WTC11 (cell line): ENCODE results near the gene SLC16A7. TPM values are rescaled to one million over a fixed set of nuclear protein-coding genes. Genes with fewer than 3 reads are reported as not detected.
A peak's percentile ranks its signal among the peaks of the same experiment; 100 is the strongest.

ENCODE experiments used
- ATAC-seq: fragments of 200-7000 bp; cut with Tn5 transposase; 2 replicates; pipeline ENCODE4 v1.10.0; 2021; ENCODE audit warnings: mild to moderate bottlenecking, moderate library complexity
- CTCF ChIA-PET: fragments of 300-600 bp; sonication (Branson Sonifier 250); formaldehyde crosslinking; loops from one replicate; lab custom pipeline; 2021; ENCODE audit warnings: antibody characterized with exemption; lab: Charles Lee
- POLR2A ChIA-PET: fragments of 350-600 bp; sonication (Branson Sonifier 250); formaldehyde crosslinking; loops from one replicate; lab custom pipeline; 2021; ENCODE audit warnings: antibody characterized with exemption; lab: Charles Lee
- DNase-seq: peaks from one replicate; pipeline ENCODE4 v3.0.0; 2021; ENCODE audit warnings: low spot score
- H3K27ac Mint-ChIP-seq: 2 replicates; pipeline ENCODE4 v1.8.0; 2021; ENCODE audit warnings: mixed read lengths
- H3K27me3 Mint-ChIP-seq: 2 replicates; pipeline ENCODE4 v1.8.0; 2021; ENCODE audit warnings: low read depth, mild to moderate bottlenecking, moderate library complexity, mixed read lengths
- H3K36me3 Mint-ChIP-seq: 2 replicates; pipeline ENCODE4 v1.8.0; 2021; ENCODE audit warnings: mixed read lengths
- H3K4me1 Mint-ChIP-seq: 2 replicates; pipeline ENCODE4 v1.8.0; 2022; ENCODE audit warnings: mixed read lengths
- H3K4me3 Mint-ChIP-seq: 2 replicates; pipeline ENCODE4 v1.8.0; 2021; ENCODE audit warnings: mild to moderate bottlenecking, moderate library complexity, mixed read lengths
- H3K9me3 Mint-ChIP-seq: 2 replicates; pipeline ENCODE4 v1.8.0; 2021; ENCODE audit warnings: mixed read lengths
- AFF4 ChIP-seq: sonication (generic); formaldehyde crosslinking; IDR thresholded peaks from 2 replicates; pipeline ENCODE4 v1.8.1; 2023; ENCODE audit warnings: mild to moderate bottlenecking, missing genetic modification reagents, borderline replicate concordance
- ATF1 ChIP-seq: sonication (generic); formaldehyde crosslinking; IDR thresholded peaks from 2 replicates; pipeline ENCODE4 v1.8.1; 2023; ENCODE audit warnings: mild to moderate bottlenecking, moderate library complexity, missing genetic modification reagents
- CREM ChIP-seq: sonication (generic); formaldehyde crosslinking; IDR thresholded peaks from 2 replicates; pipeline ENCODE4 v1.8.1; 2022; ENCODE audit warnings: mild to moderate bottlenecking, missing genetic modification reagents, moderate library complexity
- CTCF ChIP-seq: fragments of 200-600 bp; IDR thresholded peaks from 2 replicates; pipeline ENCODE4 v1.8.0; 2022; ENCODE audit warnings: antibody characterized with exemption
- EMX1 ChIP-seq: fragments of 250-450 bp; sonication (Bioruptor Pico); IDR thresholded peaks from 2 replicates; pipeline ENCODE4 v1.8.0; 2021; ENCODE audit warnings: mild to moderate bottlenecking
- ESRRA ChIP-seq: sonication (generic); formaldehyde crosslinking; IDR thresholded peaks from 2 replicates; pipeline ENCODE4 v1.8.1; 2022; ENCODE audit warnings: mild to moderate bottlenecking, missing genetic modification reagents, borderline replicate concordance
- FOXK1 ChIP-seq: sonication (generic); formaldehyde crosslinking; IDR thresholded peaks from 2 replicates; pipeline ENCODE4 v1.8.0; 2022; ENCODE audit warnings: mild to moderate bottlenecking, moderate library complexity, missing genetic modification reagents
- JAZF1 ChIP-seq: fragments of 250-450 bp; sonication (Bioruptor Pico); IDR thresholded peaks from 2 replicates; pipeline ENCODE4 v1.9.0; 2021; ENCODE audit warnings: moderate library complexity, mild to moderate bottlenecking, inconsistent platforms
- MLX ChIP-seq: sonication (generic); formaldehyde crosslinking; IDR thresholded peaks from 2 replicates; pipeline ENCODE4 v1.8.1; 2023; ENCODE audit warnings: mild to moderate bottlenecking, missing genetic modification reagents, moderate library complexity
- NFE2L1 ChIP-seq: sonication (generic); formaldehyde crosslinking; IDR thresholded peaks from 2 replicates; pipeline ENCODE4 v1.8.1; 2023; ENCODE audit warnings: missing genetic modification reagents
- NFYB ChIP-seq: sonication (generic); formaldehyde crosslinking; conservative IDR thresholded peaks from 2 replicates; pipeline ENCODE4 v1.8.0; 2022; ENCODE audit warnings: low read depth, missing genetic modification reagents
- PREB ChIP-seq: sonication (generic); formaldehyde crosslinking; IDR thresholded peaks from 2 replicates; pipeline ENCODE4 v1.8.1; 2022; ENCODE audit warnings: mild to moderate bottlenecking, missing genetic modification reagents, moderate library complexity, borderline replicate concordance
- SP1 ChIP-seq: sonication (generic); formaldehyde crosslinking; conservative IDR thresholded peaks from 2 replicates; pipeline ENCODE4 v1.8.1; 2022; ENCODE audit warnings: missing genetic modification reagents
- ZBTB21 ChIP-seq: sonication (generic); formaldehyde crosslinking; IDR thresholded peaks from 2 replicates; pipeline ENCODE4 v1.8.1; 2023; ENCODE audit warnings: mild to moderate bottlenecking, missing genetic modification reagents, borderline replicate concordance
- ZNF263 ChIP-seq: sonication (generic); formaldehyde crosslinking; IDR thresholded peaks from 2 replicates; pipeline ENCODE4 v1.8.1; 2022; ENCODE audit warnings: low read depth, mild to moderate bottlenecking, moderate library complexity, missing genetic modification reagents
- ZNF396 ChIP-seq: fragments of 250-450 bp; sonication (Bioruptor Pico); IDR thresholded peaks from 2 replicates; pipeline ENCODE4 v1.8.0; 2021; ENCODE audit warnings: mild to moderate bottlenecking, moderate library complexity, borderline replicate concordance
- ZSCAN18 ChIP-seq: fragments of 250-450 bp; sonication (Bioruptor Pico); IDR thresholded peaks from 2 replicates; pipeline ENCODE4 v2.1.2; 2022; ENCODE audit warnings: mild to moderate bottlenecking, moderate library complexity
- total RNA-seq: library from RNA; stranded (reverse); gene quantifications from 3 replicates; pipeline ENCODE4 v1.2.3, GENCODE V29; 2021

Gene SLC16A7
- total RNA-seq, 1 experiment from 2014 or later = 3.4 TPM

- TF ChIP-seq PREB (no peak), EMX1 (CRISPR knock-in tag) (no peak), NFE2L1 (no peak)
Observed at GRCh38 chr12:59668674-59669073, 72.8 kb downstream of the SLC16A7 start (continued).

GRCh38 chr12:59672273-59672672, 76.4 kb downstream of the SLC16A7 start:
- H3K27me3 Mint-ChIP-seq = no peaks in the 10 kb centered on the region; the same call in 1 of the 2 replicates
- POLR2A ChIA-PET = no interaction called here
- CTCF ChIA-PET = no interaction called here
- TF ChIP-seq ZSCAN18 (CRISPR knock-in tag) (no peak), ATF1 (CRISPR knock-in tag) (no peak), JAZF1 (CRISPR knock-in tag) (no peak), ZNF263 (CRISPR knock-in tag) (no peak), SP1 (CRISPR knock-in tag) (no peak), CTCF (no peak), AFF4 (CRISPR knock-in tag) (no peak), MLX (CRISPR knock-in tag) (no peak), CREM (CRISPR knock-in tag) (no peak), NFYB (no peak), ZBTB21 (CRISPR knock-in tag) (no peak), ZNF396 (CRISPR knock-in tag) (no peak), FOXK1 (CRISPR knock-in tag) (no peak), ESRRA (CRISPR knock-in tag) (no peak)
- ATAC-seq (peak; percentile 62), DNase-seq (no peak)
- peaks cover 14% of the 10 kb centered on the region for H3K36me3 Mint-ChIP-seq
- no peaks in the 10 kb centered on the region for H3K4me1 Mint-ChIP-seq
- H3K4me3 Mint-ChIP-seq = no peak overlapping the region
- no peak overlapping the region for H3K27ac Mint-ChIP-seq
- peaks cover 21% of the 10 kb centered on the region for H3K9me3 Mint-ChIP-seq
